Panc1 (cell line): ENCODE measurements around the gene MED16. TPM values are rescaled to one million over a fixed set of nuclear protein-coding genes. Genes with fewer than 3 reads are reported as not detected.
"Not testable (repeated sequence)": the region's sequence is repeated elsewhere in the genome, so short reads cannot be mapped to it uniquely, and the experiment has no call there.

Source experiments
- ATAC-seq: fragments of 200-7000 bp; cut with Tn5 transposase; 2 replicates; pipeline ENCODE4 v1.9.1; 2020; ENCODE audit warnings: mild to moderate bottlenecking, moderate library complexity
- BruUV-seq: library from RNA; stranded (reverse); fragments of 400-500 nt; replicated peaks from 2 replicates; lab custom pipeline; 2021; lab: Mats Ljungman, UMichigan
- CTCF ChIA-PET: fragments of 300-600 bp; sonication (Branson Sonifier 250); formaldehyde crosslinking; loops from one replicate; lab custom pipeline; 2022; ENCODE audit warnings: antibody characterized with exemption; lab: Charles Lee
- POLR2A ChIA-PET: fragments of 300-600 bp; sonication (Branson Sonifier 250); formaldehyde crosslinking; loops from one replicate; lab custom pipeline; 2022; ENCODE audit warnings: antibody characterized with exemption; lab: Charles Lee
- DNase-seq: peaks from one replicate; pipeline ENCODE4 v3.0.0-alpha.2; 2010; ENCODE audit warnings: low read depth, low spot score
- H3K27ac ChIP-seq: 2 replicates; pipeline ENCODE4 v1.5.1; 2011; ENCODE audit warnings: mild to moderate bottlenecking, low read length, inconsistent platforms
- H3K27me3 ChIP-seq: fragments of 200-500 bp; sonication (Bioruptor generic); 2 replicates; pipeline ENCODE4 v1.6.0; 2014; ENCODE audit warnings: low read length, inconsistent platforms; ENCODE audit not compliant: control insufficient read depth, insufficient read depth
- H3K36me3 ChIP-seq: fragments of 200-500 bp; sonication (Bioruptor generic); 2 replicates; pipeline ENCODE4 v1.5.1; 2014; ENCODE audit warnings: inconsistent platforms, mild to moderate bottlenecking, low read length, moderate library complexity; ENCODE audit not compliant: control insufficient read depth, insufficient read depth
- H3K4me1 ChIP-seq: 2 replicates; pipeline ENCODE4 v1.5.1; 2011; ENCODE audit warnings: inconsistent platforms, mild to moderate bottlenecking, low read length, moderate library complexity; ENCODE audit not compliant: control insufficient read depth, insufficient read depth
- H3K4me3 ChIP-seq, 2 experiments: 2 replicates each; pipeline ENCODE4 v1.5.1; 2011 to 2012; ENCODE audit warnings: low read depth in 2 of 2, low read length in 2 of 2, mild to moderate bottlenecking in 2 of 2, inconsistent platforms in 1 of 2, moderate library complexity in 1 of 2
- H3K9me3 ChIP-seq: fragments of 200-500 bp; sonication (Bioruptor generic); 2 replicates; pipeline ENCODE4 v1.5.1; 2014; ENCODE audit warnings: low read depth, mild to moderate bottlenecking, inconsistent platforms, low read length, moderate library complexity; ENCODE audit not compliant: control insufficient read depth, insufficient read depth
- CTCF ChIP-seq: fragments of 450-650 bp; IDR thresholded peaks from 2 replicates; pipeline ENCODE4 v1.5.1; 2017; ENCODE audit warnings: mild to moderate bottlenecking
- POLR2AphosphoS5 ChIP-seq: IDR thresholded peaks from 2 replicates; pipeline ENCODE4 v1.6.1; 2012; ENCODE audit warnings: mild to moderate bottlenecking, low read depth, low read length, moderate library complexity
- REST ChIP-seq, 2 experiments: IDR thresholded peaks; 2 replicates each; pipeline ENCODE4 v1.6.1; 2011 to 2012; ENCODE audit warnings: low read depth in 2 of 2, control low read depth in 1 of 2, low read length in 1 of 2, mild to moderate bottlenecking in 1 of 2, moderate library complexity in 1 of 2; ENCODE audit not compliant: insufficient read depth in 1 of 2
- SIN3A ChIP-seq: IDR thresholded peaks from 2 replicates; pipeline ENCODE4 v1.6.1; 2012; ENCODE audit warnings: low read depth, mild to moderate bottlenecking, low read length, moderate library complexity, borderline replicate concordance; ENCODE audit not compliant: insufficient read depth
- TCF7L2 ChIP-seq: IDR thresholded peaks from 2 replicates; pipeline ENCODE4 v1.6.1; 2011; ENCODE audit warnings: mild to moderate bottlenecking, low read depth, low read length, inconsistent platforms
- in situ Hi-C: cut with HindIII; loops from 2 replicates; pipeline ENCODE4 v1.10.0; 2016; ENCODE audit warnings: low sequenced_read_pairs, low pct_unique_long_range_greater_than_20kb
- intact Hi-C: fragments of 100-400 bp; cut with micrococcal nuclease; formaldehyde crosslinking; loops from one replicate; pipeline ENCODE4 v1.10.0; 2022; ENCODE audit not compliant: unreplicated experiment
- total RNA-seq: library from RNA; stranded (reverse); gene quantifications from one replicate; pipeline ENCODE4 v1.2.1, GENCODE V29; 2021; ENCODE audit not compliant: unreplicated experiment

The MED16 gene
- total RNA-seq, 1 experiment from 2014 or later, result 39.5 TPM

- ChIA-PET POLR2A (no interaction called here), CTCF (no interaction called here)
- no peak for TF ChIP-seq REST (IDR thresholded peaks at IDR 0.05; ENCODE audit: insufficient read depth in 1 of 2, low read depth in 2 of 2, low read length in 1 of 2)
- TF ChIP-seq SIN3A, result no peak
- no peak for TF ChIP-seq POLR2AphosphoS5
- no peak for TF ChIP-seq CTCF
- no peak for TF ChIP-seq TCF7L2
- ATAC-seq (peak; percentile 26; the same call in 1 of the 2 replicates), DNase-seq (no peak)
- H3K27me3 ChIP-seq, result no peaks in the 10 kb centered on the region
- in situ Hi-C loops (no loop called here), intact Hi-C loops (no loop called here)
- peak within 1 kb of the TSS; percentile 46 to 48 for H3K4me3 ChIP-seq
- H3K9me3 ChIP-seq, result no peaks in the 10 kb centered on the region
- peaks cover 8% of the 10 kb centered on the region for H3K4me1 ChIP-seq
- BruUV-seq, result no TSS peak
- H3K36me3 ChIP-seq, result no peaks in the 10 kb centered on the region
- peak within 1 kb of the TSS; percentile 90 for H3K27ac ChIP-seq
Measured at GRCh38 chr19:821825-822503, 71.0 kb downstream of the MED16 start, which contains the start of gene PLPPR3. PLPPR3 (minus strand) TSS chr19:821955; CDS start chr19:821559, 396 bp downstream.

GRCh38 chr19:821231-821824, 71.7 kb downstream of the MED16 start:
- Histone ChIP-seq H3K4me1 (peaks cover 8% of the 10 kb centered on the region), H3K36me3 (no peaks in the 10 kb centered on the region), H3K9me3 (no peaks in the 10 kb centered on the region), H3K27me3 (no peaks in the 10 kb centered on the region), H3K4me3 (peak overlapping the region; percentile 46 to 48), H3K27ac (peak overlapping the region; percentile 29; the same call in 1 of the 2 replicates)
- ChIA-PET CTCF (no interaction called here), POLR2A (no interaction called here)
- ATAC-seq (peak; percentile 1; the same call in 1 of the 2 replicates), DNase-seq (no peak)
- TF ChIP-seq SIN3A, result no peak
- no peak for TF ChIP-seq CTCF
- no peak for TF ChIP-seq POLR2AphosphoS5
- TF ChIP-seq TCF7L2, result no peak
- TF ChIP-seq REST (IDR thresholded peaks at IDR 0.05; ENCODE audit: insufficient read depth in 1 of 2, low read depth in 2 of 2, low read length in 1 of 2), result no peak
- intact Hi-C loops (no loop called here), in situ Hi-C loops (no loop called here)
- BruUV-seq, result no TSS peak

GRCh38 chr19:820212-820611, 72.8 kb downstream of the MED16 start:
- intact Hi-C loops, H3K4me1 ChIP-seq, in situ Hi-C loops, CTCF ChIA-PET, H3K9me3 ChIP-seq, DNase-seq, BruUV-seq, POLR2A ChIA-PET, H3K27ac ChIP-seq, H3K36me3 ChIP-seq, H3K4me3 ChIP-seq, ATAC-seq, H3K27me3 ChIP-seq: not testable (repeated sequence)
